ENCODE measurements around the gene WDR35.

WDR35 gene

DNA sequence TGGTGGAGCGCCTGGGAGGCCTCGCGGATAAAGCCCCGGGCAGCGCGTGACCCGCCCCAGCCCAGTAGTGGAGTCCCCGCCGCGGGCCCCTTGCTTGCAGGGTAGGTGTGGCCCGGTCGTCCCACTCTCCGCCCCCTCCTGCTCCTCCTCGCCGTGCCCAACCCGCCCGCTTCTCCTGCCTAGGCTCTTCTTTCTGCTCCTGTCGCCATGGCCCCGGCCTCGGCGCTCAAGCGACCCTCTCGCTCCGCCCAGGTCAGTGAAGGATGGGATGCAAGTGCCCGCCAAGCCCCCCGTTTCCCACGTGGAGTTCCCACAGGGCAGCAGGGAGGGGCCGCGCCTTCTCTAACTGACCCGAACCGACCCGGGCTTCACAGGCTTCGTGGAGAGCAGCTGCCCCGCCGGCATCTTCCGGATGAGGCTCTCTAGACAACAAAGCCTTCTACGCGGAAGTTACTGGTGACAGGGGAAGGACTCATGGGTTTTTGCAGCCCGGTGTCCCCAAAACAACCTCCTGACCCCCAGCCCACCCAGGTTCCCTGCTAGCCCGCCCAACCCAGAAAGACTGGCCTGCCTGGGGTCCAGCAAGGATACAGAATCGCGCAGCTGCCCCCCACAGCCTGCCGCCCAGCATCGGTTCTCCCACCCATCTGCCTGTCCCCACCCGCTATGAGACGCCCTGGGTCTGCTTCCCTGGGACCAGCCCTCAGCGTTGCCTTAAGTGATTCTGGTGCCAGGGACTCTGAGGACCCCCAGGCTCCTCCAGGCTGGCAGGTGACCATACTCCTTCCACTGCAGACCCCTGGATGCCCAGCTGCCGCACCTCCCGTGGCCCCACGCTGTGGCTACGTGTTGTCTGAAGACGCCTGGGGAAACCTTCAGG lies 121.0 kb downstream of the WDR35 start:
- Histone ChIP-seq H3K4me1 (peaks cover 0 to 5% (median 0%) of the 10 kb centered on the region in 10 experiments; a peak in 1 of 20 replicates), H3K27me3 (peaks cover 0 to 22% (median 14%) of the 10 kb centered on the region in 11 experiments; a peak in 14 of 22 replicates), H3K9ac (peak overlapping the region in 10 of 11 experiments; percentile 21 to 64 (median 44); a peak in 15 of 22 replicates), H4K20me1 (no peaks in the 10 kb centered on the region), H3K4me2 (peak overlapping the region; percentile 47 to 68 (median 58); a peak in 21 of 22 replicates), H3K36me3 (no peaks in the 10 kb centered on the region), H3K4me3 (peak overlapping the region; percentile 25 to 64 (median 44); a peak in 17 of 20 replicates), H3K27ac (peak overlapping the region in 4 of 11 experiments; percentile 32 to 58 (median 40); a peak in 4 of 22 replicates), H3K9me3 (replicated peaks in 1 of 11) (no peaks in the 10 kb centered on the region)
- no peak for TF ChIP-seq Cebpa-rat (IDR thresholded peaks at IDR 0.05)

DNA sequence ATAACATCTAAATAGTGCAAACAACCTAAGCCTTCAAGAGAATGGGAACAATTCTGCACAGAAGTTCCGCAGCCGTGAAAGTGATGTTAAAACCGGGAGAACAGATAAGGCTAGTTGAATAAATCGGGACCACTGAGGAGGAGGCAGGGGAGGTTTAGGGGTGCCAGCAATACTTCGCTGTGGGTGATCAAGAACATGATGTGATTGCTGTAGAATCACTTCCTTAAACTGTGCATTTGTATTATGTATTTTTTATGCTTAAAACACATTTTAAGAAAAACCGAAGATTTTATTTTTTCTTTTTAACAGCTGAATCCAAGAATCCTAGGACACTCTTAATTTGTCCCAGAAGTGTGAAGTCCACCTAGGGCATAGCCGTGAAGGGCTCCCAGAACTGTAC lies 121.7 kb downstream of the WDR35 start:
- H3K4me3 ChIP-seq, result peak overlapping the region in 9 of 10 experiments; percentile 35 to 64 (median 45); a peak in 12 of 20 replicates
- no peak for TF ChIP-seq Cebpa-rat (IDR thresholded peaks at IDR 0.05)
- no peaks in the 10 kb centered on the region for H3K36me3 ChIP-seq
- peaks cover 0 to 22% (median 14%) of the 10 kb centered on the region in 11 experiments; a peak in 14 of 22 replicates for H3K27me3 ChIP-seq
- peak overlapping the region; percentile 47 to 68 (median 58); a peak in 19 of 22 replicates for H3K4me2 ChIP-seq
- peak overlapping the region in 3 of 11 experiments; percentile 21 to 64 (median 60); a peak in 5 of 22 replicates for H3K9ac ChIP-seq
- H3K4me1 ChIP-seq, result peaks cover 0 to 5% (median 0%) of the 10 kb centered on the region in 10 experiments; a peak in 1 of 20 replicates
- no peak overlapping the region for H3K27ac ChIP-seq
- no peaks in the 10 kb centered on the region for H3K9me3 ChIP-seq (replicated peaks in 1 of 11)
- H4K20me1 ChIP-seq, result no peaks in the 10 kb centered on the region

DNA sequence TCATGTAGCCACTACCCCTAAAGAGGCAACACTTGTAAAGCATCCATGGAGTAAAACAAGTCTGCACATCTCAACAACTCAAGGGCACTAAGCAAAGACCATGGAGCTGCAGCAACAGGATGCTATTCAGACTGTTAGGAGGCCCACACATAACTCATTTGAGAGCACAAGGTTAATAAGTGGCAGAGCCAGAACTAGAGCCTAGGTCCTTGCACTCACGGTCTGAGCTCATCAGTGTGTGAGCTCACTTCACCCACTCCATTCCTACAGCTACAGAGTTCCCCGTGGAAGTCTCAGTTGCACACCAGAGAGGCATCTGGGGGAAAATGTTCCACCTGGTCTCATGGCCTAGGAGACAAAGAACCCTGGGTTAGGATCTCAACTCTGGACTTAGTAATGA lies 123.1 kb downstream of the WDR35 start:
- Histone ChIP-seq H3K4me3 (no peak overlapping the region), H4K20me1 (peaks cover 0 to 5% (median 0%) of the 10 kb centered on the region in 11 experiments; a peak in 1 of 22 replicates), H3K36me3 (no peaks in the 10 kb centered on the region), H3K27me3 (peaks cover 0 to 22% (median 14%) of the 10 kb centered on the region in 11 experiments; a peak in 14 of 22 replicates), H3K4me1 (peaks cover 0 to 5% (median 0%) of the 10 kb centered on the region in 10 experiments; a peak in 1 of 20 replicates), H3K27ac (no peak overlapping the region), H3K9ac (no peak overlapping the region), H3K9me3 (replicated peaks in 1 of 11) (no peaks in the 10 kb centered on the region), H3K4me2 (no peak overlapping the region)
- no peak for TF ChIP-seq Cebpa-rat (IDR thresholded peaks at IDR 0.05)

DNA sequence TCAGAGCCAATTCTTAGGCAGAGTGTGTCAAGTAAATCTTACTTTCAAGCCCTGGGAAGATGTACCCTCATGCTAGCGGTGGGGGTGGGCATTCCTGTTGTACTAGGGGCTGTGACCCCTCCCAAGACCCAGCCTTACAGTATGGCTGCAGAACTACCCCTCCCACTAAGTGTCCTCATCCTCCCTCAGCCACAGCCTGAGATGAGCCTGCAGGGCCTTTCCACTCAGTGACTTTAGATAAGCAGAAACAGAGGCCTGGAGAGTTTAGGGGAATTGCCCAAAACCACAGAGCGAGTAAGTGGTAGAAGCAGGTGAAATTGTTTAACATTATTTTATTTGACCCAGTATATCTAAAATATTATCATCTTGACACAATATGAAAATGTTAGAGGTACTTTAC lies 124.8 kb downstream of the WDR35 start:
- Histone ChIP-seq H3K36me3 (no peaks in the 10 kb centered on the region), H3K27me3 (peaks cover 0 to 22% (median 14%) of the 10 kb centered on the region in 11 experiments; a peak in 14 of 22 replicates), H3K4me2 (no peak overlapping the region), H4K20me1 (peaks cover 0 to 5% (median 0%) of the 10 kb centered on the region in 11 experiments; a peak in 1 of 22 replicates), H3K4me3 (no peak overlapping the region), H3K27ac (no peak overlapping the region), H3K9ac (no peak overlapping the region), H3K9me3 (replicated peaks in 1 of 11) (no peaks in the 10 kb centered on the region), H3K4me1 (peaks cover 0 to 5% (median 0%) of the 10 kb centered on the region in 10 experiments; a peak in 1 of 20 replicates)
- TF ChIP-seq Cebpa-rat (IDR thresholded peaks at IDR 0.05), result no peak

DNA sequence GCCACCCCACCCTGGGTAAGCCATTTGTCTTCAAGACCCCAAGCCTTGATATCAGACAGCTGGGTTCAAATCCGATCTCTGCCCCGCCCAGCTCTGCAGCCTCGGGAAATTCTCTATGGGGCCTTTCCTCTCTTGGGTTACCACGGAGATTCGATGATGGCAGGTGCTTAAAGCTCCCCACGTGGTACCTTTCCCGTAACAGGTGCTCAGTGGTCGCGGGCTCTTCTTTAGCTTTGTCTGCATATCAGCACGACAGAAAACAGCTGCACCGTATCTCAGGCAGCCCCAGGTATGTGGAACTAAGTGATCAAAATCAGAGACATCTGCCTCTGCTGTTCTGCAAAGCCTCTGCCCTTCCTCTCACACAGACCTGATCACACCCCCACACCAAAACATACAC lies 125.5 kb downstream of the WDR35 start:
- TF ChIP-seq Cebpa-rat (IDR thresholded peaks at IDR 0.05), result no peak
- Histone ChIP-seq H3K27ac (no peak overlapping the region), H3K4me3 (no peak overlapping the region), H3K4me2 (no peak overlapping the region), H4K20me1 (peaks cover 0 to 5% (median 0%) of the 10 kb centered on the region in 11 experiments; a peak in 1 of 22 replicates), H3K4me1 (peaks cover 0 to 5% (median 0%) of the 10 kb centered on the region in 10 experiments; a peak in 1 of 20 replicates), H3K36me3 (no peaks in the 10 kb centered on the region), H3K27me3 (peaks cover 0 to 17% (median 13%) of the 10 kb centered on the region in 11 experiments; a peak in 14 of 22 replicates), H3K9me3 (replicated peaks in 1 of 11) (no peaks in the 10 kb centered on the region), H3K9ac (no peak overlapping the region)

DNA sequence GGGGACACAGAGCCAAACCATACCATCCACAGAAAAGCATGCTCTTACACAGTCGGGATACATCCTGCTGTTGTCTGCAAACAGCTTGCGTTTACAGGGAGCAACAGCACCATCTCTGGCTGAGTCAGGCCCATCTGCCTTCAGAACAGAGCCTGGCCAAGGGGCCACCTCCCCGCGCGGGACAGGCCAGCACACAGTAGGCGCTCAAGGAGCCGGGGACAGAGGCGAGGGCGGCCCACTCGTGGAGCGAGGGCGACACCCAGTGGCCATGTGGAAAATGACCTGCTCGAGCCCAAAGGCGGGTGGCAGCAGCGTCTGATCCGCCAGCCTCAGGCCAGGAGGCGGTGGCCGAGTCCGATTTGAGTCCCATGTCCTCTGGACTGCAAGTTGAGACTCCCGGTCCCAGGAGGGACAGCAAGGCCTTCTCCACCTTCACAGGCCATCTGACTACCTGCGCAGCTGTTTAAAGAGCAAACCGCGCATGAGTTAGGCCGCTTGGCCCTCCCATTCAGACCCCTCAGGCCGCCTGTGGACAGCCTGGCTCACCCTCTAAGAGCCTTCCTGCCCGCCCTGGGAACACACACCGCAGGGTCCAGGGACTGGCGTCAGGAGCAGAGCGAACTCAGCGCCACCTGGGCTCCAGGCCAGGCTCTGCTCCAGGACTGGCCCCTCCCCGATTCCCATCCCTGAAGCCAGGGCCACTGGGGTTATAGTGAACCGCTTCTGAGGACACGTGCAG lies 126.4 kb downstream of the WDR35 start:
- H3K4me3 ChIP-seq, result no peak overlapping the region
- H3K36me3 ChIP-seq, result no peaks in the 10 kb centered on the region
- peaks cover 0 to 2% (median 0%) of the 10 kb centered on the region in 10 experiments; a peak in 1 of 20 replicates for H3K4me1 ChIP-seq
- H3K27ac ChIP-seq, result no peak overlapping the region
- no peak overlapping the region for H3K9ac ChIP-seq
- no peaks in the 10 kb centered on the region for H3K9me3 ChIP-seq (replicated peaks in 1 of 11)
- no peak overlapping the region; a peak in 1 of 22 replicates for H3K4me2 ChIP-seq
- no peak for TF ChIP-seq Cebpa-rat (IDR thresholded peaks at IDR 0.05)
- peaks cover 0 to 5% (median 0%) of the 10 kb centered on the region in 11 experiments; a peak in 1 of 22 replicates for H4K20me1 ChIP-seq
- peaks cover 0 to 8% (median 4%) of the 10 kb centered on the region in 11 experiments; a peak in 14 of 22 replicates for H3K27me3 ChIP-seq

DNA sequence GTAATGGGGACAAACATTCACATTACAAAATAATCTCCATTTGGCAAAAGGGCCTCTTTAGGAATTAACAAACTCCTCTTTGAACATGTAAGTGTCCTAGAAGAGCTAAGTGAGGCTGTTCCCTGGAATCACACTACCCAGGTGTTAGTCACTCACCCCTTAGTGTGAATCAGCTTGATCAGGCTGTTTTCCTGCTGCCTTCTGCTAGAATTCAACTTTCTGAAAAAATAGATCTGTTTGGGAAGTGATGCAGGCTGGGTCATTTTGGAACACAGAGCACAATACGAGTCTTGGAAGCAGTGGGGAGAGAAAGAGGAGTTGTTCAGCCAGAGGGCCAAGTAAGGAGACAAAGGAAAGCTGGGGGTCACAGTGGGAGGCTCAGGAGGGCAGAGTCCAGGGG lies 128.1 kb downstream of the WDR35 start:
- Histone ChIP-seq H3K27ac (no peak overlapping the region), H3K4me3 (no peak overlapping the region), H3K4me1 (no peaks in the 10 kb centered on the region), H3K9me3 (replicated peaks in 1 of 11) (no peaks in the 10 kb centered on the region), H4K20me1 (peaks cover 0 to 5% (median 0%) of the 10 kb centered on the region in 11 experiments; a peak in 1 of 22 replicates), H3K9ac (no peak overlapping the region), H3K27me3 (no peaks in the 10 kb centered on the region), H3K36me3 (no peaks in the 10 kb centered on the region), H3K4me2 (no peak overlapping the region)
- no peak for TF ChIP-seq Cebpa-rat (IDR thresholded peaks at IDR 0.05)

Measured in BLaER1 treated with 17β-estradiol and CSF1 and Interleukin-3, amounts not matched to agents 10 nM and 100 nM (cell line).